Peyer's patch (tissue), 4 donors: ENCODE measurements around the gene DPP7. TPM values are rescaled to one million over a fixed set of nuclear protein-coding genes. Genes with fewer than 3 reads are reported as not detected.
A peak's percentile ranks its signal among the peaks of the same experiment; 100 is the strongest.
"Not testable (repeated sequence)": the region's sequence is repeated elsewhere in the genome, so short reads cannot be mapped to it uniquely, and the experiment has no call there.

Experiments
- DNase-seq, 3 donors: peaks; one replicate each; pipeline ENCODE4 v3.0.0-alpha.2; 2017 to 2019
- H3K27ac ChIP-seq, 4 donors: fragments of 200-600 bp; sonication (generic); one replicate each; pipeline ENCODE4 v1.5.1; 2016 to 2019
- H3K27me3 ChIP-seq, 2 donors: fragments of 200-600 bp; sonication (generic); one replicate each; pipeline ENCODE4 v1.5.1; 2019
- H3K36me3 ChIP-seq, 3 donors: fragments of 200-600 bp; sonication (generic); one replicate each; pipeline ENCODE4 v1.5.1; 2016 to 2019
- H3K4me1 ChIP-seq, 4 donors: fragments of 200-600 bp; sonication (generic); one replicate each; pipeline ENCODE4 v1.5.1; 2016 to 2019
- H3K4me3 ChIP-seq, 4 donors: fragments of 200-600 bp; sonication (generic); 1 replicate in 3 of 4; 2 replicates in 1 of 4; pipeline ENCODE4 v1.5.1; 2016 to 2019; ENCODE audit warnings: mild to moderate bottlenecking in 1 of 4
- H3K9me3 ChIP-seq, 4 donors: fragments of 200-600 bp; sonication (generic); one replicate each; pipeline ENCODE4 v1.5.1; 2016 to 2019; ENCODE audit warnings: mild to moderate bottlenecking in 1 of 4
- CTCF ChIP-seq, 6 experiments: fragments of 450-650 bp in 4 of 6; fragments of 200-600 bp in 2 of 6; sonication (generic) in 1 of 6; IDR thresholded peaks; one replicate each; pipeline ENCODE4 v1.5.1; 2017 to 2019; ENCODE audit warnings: antibody characterized with exemption in 6 of 6, mild to moderate bottlenecking in 3 of 6, moderate library complexity in 1 of 6
- POLR2A ChIP-seq, 2 donors: fragments of 450-650 bp; IDR thresholded peaks; one replicate each; pipeline ENCODE4 v1.5.1; 2017; ENCODE audit warnings: antibody characterized with exemption in 2 of 2, mild to moderate bottlenecking in 2 of 2, moderate library complexity in 2 of 2
- total RNA-seq, 4 donors: library from RNA; depleted of rRNA; stranded (reverse); fragments of >200 nt; gene quantifications; one replicate each; pipeline ENCODE4 v1.1.0, GENCODE V29; 2016

Gene DPP7
- total RNA-seq, 4 donors from 2014 or later = 44.7 to 177 (median 76.7) TPM

DNA sequence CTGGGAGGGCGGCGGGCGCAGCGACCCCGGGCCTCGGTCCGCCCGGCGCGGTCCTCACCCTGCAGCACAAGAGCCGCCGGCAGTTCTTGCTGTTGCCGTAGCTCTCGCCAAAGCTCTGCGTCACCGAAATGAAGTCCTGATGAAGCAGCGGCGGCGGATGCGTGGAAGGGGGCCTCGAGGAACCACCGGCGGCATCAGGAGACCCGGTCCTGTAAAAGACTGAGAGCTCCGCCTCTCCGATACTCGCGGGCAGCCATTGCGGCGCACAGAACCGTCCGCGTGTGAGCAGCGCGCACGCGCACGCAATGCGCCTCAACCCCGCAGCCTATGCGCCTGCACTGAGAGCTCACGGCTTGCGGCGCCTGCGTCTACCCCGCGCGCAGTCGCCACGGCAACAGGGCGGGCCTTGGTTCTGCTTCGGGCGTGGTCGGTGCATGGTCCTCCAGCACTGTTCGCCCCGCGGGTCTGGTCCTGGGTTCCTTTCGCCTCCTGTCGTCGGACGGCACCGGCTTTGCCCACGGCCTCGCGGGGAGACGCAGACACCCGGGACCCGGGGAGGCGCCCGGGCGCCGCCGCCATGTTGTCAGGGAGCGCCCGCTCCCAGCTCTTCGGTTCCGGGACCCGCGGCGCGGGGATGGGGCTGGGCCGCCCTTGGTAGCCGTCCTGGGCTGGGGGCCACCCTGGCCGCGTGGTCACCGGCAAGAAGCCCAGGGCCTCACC, 15.1 kb upstream of the DPP7 start:
- H3K4me1 ChIP-seq = peaks cover 0 to 38% (median 23%) of the 10 kb centered on the region in 4 donors
- no peaks in the 10 kb centered on the region for H3K27me3 ChIP-seq
- peaks cover 0 to 7% (median 3%) of the 10 kb centered on the region in 4 donors for H3K9me3 ChIP-seq
- TF ChIP-seq CTCF (IDR thresholded peaks at IDR 0.05) (no peak), POLR2A (IDR thresholded peaks at IDR 0.05) (peak; percentile 53 to 67)
- DNase-seq = peak; percentile 86 to 96 (median 94)
- peak overlapping the region; percentile 63 to 94 (median 86) for H3K4me3 ChIP-seq
- peak overlapping the region; percentile 62 to 86 (median 83) for H3K27ac ChIP-seq
- H3K36me3 ChIP-seq = no peaks in the 10 kb centered on the region

- H3K27me3 ChIP-seq = no peaks in the 10 kb centered on the region
- peak overlapping the region; percentile 62 to 86 (median 83) for H3K27ac ChIP-seq
- no peaks in the 10 kb centered on the region for H3K36me3 ChIP-seq
- peaks cover 0 to 7% (median 3%) of the 10 kb centered on the region in 4 donors for H3K9me3 ChIP-seq
- H3K4me1 ChIP-seq = peaks cover 0 to 38% (median 23%) of the 10 kb centered on the region in 4 donors
- DNase-seq = peak in 2 of 3 donors; percentile 47 to 60
- TF ChIP-seq POLR2A (IDR thresholded peaks at IDR 0.05) (no peak), CTCF (IDR thresholded peaks at IDR 0.05) (no peak)
- peak overlapping the region; percentile 63 to 94 (median 86) for H3K4me3 ChIP-seq
These were observed 14.4 kb upstream of the DPP7 start for GRCh38 chr9:137128862-137129455.

DNA sequence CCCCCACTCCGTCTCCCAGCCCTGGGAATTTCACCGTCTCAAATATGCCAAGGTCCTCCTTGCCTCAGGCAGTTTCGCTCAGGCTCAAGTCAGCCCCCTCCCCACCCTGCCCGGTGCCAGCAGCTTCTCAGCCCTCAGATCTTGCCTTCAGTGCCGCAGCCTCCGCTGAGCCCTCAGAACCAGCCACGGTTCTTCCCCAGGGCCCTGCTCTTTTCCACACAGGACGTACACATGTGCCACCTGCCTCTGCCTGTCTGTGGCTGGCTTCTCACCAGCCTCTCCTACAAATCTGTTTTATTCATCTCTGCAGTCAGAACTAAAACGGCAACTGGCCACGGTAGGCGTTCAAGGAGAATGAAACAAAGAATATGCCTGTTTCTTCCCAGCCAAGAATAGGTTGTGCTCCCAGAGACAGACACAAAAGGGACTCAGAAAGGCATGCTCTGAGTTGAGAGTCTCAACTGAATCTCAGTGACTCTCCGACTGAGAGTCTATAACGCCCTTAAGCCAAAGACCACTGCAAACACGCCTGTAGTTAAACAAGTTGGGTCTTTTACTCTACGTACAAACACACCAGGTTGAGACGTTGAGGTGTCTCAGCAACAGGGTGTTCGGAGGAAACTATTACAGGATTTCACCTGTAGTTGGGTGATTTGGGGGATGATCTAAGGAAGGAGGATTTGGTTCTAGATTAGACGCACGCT, 13.8 kb upstream of the DPP7 start:
- no peak for TF ChIP-seq POLR2A (IDR thresholded peaks at IDR 0.05)
- no peak for DNase-seq
- Histone ChIP-seq H3K36me3 (no peaks in the 10 kb centered on the region), H3K9me3 (peaks cover 0 to 7% (median 3%) of the 10 kb centered on the region in 4 donors), H3K4me3 (peak overlapping the region; percentile 63 to 94 (median 86)), H3K4me1 (peaks cover 0 to 38% (median 23%) of the 10 kb centered on the region in 4 donors), H3K27ac (peak overlapping the region; percentile 62 to 86 (median 83)), H3K27me3 (no peaks in the 10 kb centered on the region)

GRCh38 chr9:137127301-137128157, 13.0 kb upstream of the DPP7 start:
- Histone ChIP-seq H3K4me3 (peak overlapping the region; percentile 25 to 94 (median 64)), H3K27me3 (no peaks in the 10 kb centered on the region), H3K9me3 (peaks cover 0 to 7% (median 3%) of the 10 kb centered on the region in 4 donors), H3K4me1 (peaks cover 0 to 38% (median 23%) of the 10 kb centered on the region in 4 donors), H3K27ac (peak overlapping the region; percentile 62 to 86 (median 83)), H3K36me3 (no peaks in the 10 kb centered on the region)
- TF ChIP-seq POLR2A (IDR thresholded peaks at IDR 0.05) = no peak
- peak in 3 of 6 experiments; percentile 16 to 30 (median 19) for TF ChIP-seq CTCF (IDR thresholded peaks at IDR 0.05)
- peak in 2 of 3 donors; percentile 62 to 63 for DNase-seq

DNA sequence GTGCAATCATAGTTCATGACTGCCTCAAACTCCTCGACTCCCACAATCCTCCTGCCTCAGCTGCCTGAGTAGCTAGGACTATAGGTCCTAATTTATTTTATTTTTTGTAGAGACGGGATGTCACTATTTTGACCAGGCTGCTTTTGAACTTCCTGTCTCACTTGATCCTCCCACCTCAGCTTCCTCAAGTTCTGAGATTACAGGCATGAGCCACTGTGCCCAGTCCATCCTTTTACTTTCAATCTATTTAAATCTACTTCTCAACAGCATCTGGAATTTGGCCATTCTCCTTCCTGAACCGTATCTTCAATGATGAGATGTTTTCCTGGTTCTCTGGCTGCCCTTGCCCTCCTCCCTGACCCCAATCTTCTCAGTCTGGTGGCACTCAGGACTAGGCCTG, 12.3 kb upstream of the DPP7 start:
- TF ChIP-seq POLR2A (IDR thresholded peaks at IDR 0.05) (no peak), CTCF (IDR thresholded peaks at IDR 0.05) (no peak)
- H3K4me3 ChIP-seq = peak overlapping the region; percentile 25 to 94 (median 64)
- H3K27ac ChIP-seq = peak overlapping the region; percentile 62 to 86 (median 83)
- no peaks in the 10 kb centered on the region for H3K36me3 ChIP-seq
- peaks cover 0 to 38% (median 23%) of the 10 kb centered on the region in 4 donors for H3K4me1 ChIP-seq
- H3K27me3 ChIP-seq = no peaks in the 10 kb centered on the region
- DNase-seq = no peak
- H3K9me3 ChIP-seq = peaks cover 0 to 7% (median 3%) of the 10 kb centered on the region in 4 donors

DNA sequence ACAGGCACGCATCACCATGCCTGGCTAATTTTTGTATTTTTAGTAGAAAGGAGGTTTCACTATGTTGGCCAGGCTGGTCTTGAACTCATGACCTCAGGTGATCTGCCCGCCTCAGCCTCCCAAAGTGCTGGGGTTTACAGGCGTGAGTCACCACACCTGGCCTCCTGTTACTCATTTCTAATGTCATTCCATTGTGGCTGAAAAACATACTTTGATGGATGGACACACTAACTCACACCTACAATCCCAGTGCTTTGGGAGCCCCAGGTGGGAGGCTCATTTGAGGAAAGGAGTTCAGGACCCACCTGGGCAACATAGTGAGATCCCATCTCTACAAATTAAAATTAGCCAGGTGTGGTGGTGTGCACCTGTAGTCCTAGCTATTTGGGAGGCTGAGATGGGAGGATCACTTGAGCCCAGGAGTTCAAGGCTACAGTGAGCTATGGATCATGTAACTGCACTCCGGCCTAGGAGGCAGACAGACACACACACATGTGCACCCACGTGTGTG, 9.5 kb upstream of the DPP7 start:
- not testable (repeated sequence) for H3K36me3 ChIP-seq, H3K4me3 ChIP-seq, H3K27ac ChIP-seq, H3K27me3 ChIP-seq, DNase-seq, H3K9me3 ChIP-seq
- H3K4me1 ChIP-seq = peaks cover 0 to 29% (median 22%) of the 10 kb centered on the region in 4 donors
